Left ventricle myocardium inferior (tissue), 1 donor: ENCODE results near the gene GPR173. TPM values are rescaled to one million over a fixed set of nuclear protein-coding genes. Genes with fewer than 3 reads are reported as not detected.

ENCODE experiments used
- DNase-seq: peaks from one replicate; pipeline ENCODE4 v3.0.0-alpha.2; 2020
- H3K27ac ChIP-seq: fragments of 200-600 bp; replicated peaks from 2 replicates; pipeline ENCODE4 v1.8.0; 2021
- H3K27me3 ChIP-seq: fragments of 200-600 bp; 2 replicates; pipeline ENCODE4 v1.8.0; 2021; ENCODE audit warnings: low read depth
- H3K36me3 ChIP-seq: fragments of 200-600 bp; 2 replicates; pipeline ENCODE4 v1.8.0; 2021
- H3K4me1 ChIP-seq: fragments of 200-600 bp; 2 replicates; pipeline ENCODE4 v1.8.0; 2021
- H3K4me3 ChIP-seq: fragments of 200-600 bp; 2 replicates; pipeline ENCODE4 v1.8.0; 2021; ENCODE audit warnings: mild to moderate bottlenecking, moderate library complexity
- H3K9me3 ChIP-seq: fragments of 200-600 bp; replicated peaks from 2 replicates; pipeline ENCODE4 v1.8.0; 2021
- intact Hi-C: fragments of 100-400 bp; cut with micrococcal nuclease; formaldehyde crosslinking; loops from one replicate; pipeline ENCODE4 v1.11.0; 2022
- total RNA-seq: library from RNA; stranded (reverse); fragmentation: NEBNext Ultra II Directional; extraction: Animal tissue kit (Norgen Biotek cat#: 25700); gene quantifications from one replicate; pipeline ENCODE4 v1.2.1, GENCODE V29; 2021
- TF ChIP-seq, protein P1 (sequence below): fragments of 200-600 bp; IDR thresholded peaks from 2 replicates; pipeline ENCODE4 v1.8.0; 2021; ENCODE audit warnings: antibody characterized with exemption, mild to moderate bottlenecking, borderline replicate concordance
- donor health status: DM: no; HTN: yes; CAD: no; lungs with severe emphysema.

GPR173 gene
- total RNA-seq, 1 donor from 2014 or later, result 0.25 TPM

DNA sequence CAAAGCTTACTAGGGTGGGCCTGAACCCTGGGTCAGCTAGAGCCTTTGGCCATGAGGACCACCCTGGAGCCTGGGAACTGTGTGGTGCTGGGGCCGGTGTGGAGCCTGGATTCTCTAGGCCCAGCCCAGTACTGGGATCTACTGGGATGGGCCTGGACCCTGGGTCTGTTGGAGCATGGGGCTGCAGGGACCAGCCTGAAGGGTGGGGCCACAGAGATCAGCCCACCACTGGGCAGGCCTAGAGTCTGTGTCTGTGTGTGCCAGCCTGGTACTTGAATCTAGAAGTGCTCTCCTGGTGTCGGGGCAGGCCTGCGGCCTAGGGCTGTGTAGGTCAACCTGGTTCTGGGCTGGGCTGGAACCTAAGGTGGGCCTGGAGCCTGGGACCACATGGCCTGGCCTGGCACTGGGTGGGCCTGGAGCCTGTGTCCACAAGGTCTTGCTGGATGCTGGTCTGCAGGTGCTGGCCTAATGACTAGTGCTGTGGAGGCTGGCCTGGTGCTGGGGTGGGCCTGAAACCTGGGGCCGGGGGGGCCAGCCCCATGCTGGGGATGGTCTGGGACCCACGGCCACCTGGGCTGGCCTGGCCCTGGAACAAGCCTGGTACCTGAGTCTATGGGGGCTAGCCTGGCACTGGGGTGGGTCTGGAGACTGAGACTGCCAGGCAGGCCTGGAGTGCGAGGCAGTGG is 66.4 kb downstream of the GPR173 start:
- DNase-seq, result no peak
- intact Hi-C loops, result no loop called here
- TF ChIP-seq, protein P1, sequence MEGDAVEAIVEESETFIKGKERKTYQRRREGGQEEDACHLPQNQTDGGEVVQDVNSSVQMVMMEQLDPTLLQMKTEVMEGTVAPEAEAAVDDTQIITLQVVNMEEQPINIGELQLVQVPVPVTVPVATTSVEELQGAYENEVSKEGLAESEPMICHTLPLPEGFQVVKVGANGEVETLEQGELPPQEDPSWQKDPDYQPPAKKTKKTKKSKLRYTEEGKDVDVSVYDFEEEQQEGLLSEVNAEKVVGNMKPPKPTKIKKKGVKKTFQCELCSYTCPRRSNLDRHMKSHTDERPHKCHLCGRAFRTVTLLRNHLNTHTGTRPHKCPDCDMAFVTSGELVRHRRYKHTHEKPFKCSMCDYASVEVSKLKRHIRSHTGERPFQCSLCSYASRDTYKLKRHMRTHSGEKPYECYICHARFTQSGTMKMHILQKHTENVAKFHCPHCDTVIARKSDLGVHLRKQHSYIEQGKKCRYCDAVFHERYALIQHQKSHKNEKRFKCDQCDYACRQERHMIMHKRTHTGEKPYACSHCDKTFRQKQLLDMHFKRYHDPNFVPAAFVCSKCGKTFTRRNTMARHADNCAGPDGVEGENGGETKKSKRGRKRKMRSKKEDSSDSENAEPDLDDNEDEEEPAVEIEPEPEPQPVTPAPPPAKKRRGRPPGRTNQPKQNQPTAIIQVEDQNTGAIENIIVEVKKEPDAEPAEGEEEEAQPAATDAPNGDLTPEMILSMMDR, result no peak
- Histone ChIP-seq H3K4me3 (no peak overlapping the region), H3K27me3 (no peaks in the 10 kb centered on the region), H3K9me3 (no peaks in the 10 kb centered on the region), H3K27ac (peak overlapping the region; percentile 50), H3K4me1 (peaks cover 13% of the 10 kb centered on the region), H3K36me3 (no peaks in the 10 kb centered on the region)

DNA sequence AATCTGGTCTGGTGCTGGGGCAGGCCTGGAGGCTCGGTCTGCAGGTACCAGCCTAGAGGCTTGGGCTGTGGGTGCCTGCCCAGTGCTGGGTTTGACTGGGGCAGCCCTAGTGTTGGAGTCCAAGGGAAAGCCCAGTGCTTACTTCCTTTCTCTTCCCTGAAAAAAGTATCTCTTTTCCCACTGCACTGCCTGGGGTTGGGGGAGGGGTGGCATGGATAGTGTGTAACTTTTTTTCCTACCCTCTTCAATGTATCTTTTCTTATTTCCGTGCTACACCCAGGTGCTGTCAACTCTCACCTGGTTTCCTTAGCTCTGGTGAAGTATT is 66.9 kb downstream of the GPR173 start:
- Histone ChIP-seq H3K27ac (peak overlapping the region; percentile 50), H3K27me3 (no peaks in the 10 kb centered on the region), H3K4me3 (no peak overlapping the region), H3K4me1 (peaks cover 13% of the 10 kb centered on the region), H3K9me3 (no peaks in the 10 kb centered on the region), H3K36me3 (no peaks in the 10 kb centered on the region)
- TF ChIP-seq, protein P1, result no peak
- no peak for DNase-seq
- intact Hi-C loops, result no loop called here

DNA sequence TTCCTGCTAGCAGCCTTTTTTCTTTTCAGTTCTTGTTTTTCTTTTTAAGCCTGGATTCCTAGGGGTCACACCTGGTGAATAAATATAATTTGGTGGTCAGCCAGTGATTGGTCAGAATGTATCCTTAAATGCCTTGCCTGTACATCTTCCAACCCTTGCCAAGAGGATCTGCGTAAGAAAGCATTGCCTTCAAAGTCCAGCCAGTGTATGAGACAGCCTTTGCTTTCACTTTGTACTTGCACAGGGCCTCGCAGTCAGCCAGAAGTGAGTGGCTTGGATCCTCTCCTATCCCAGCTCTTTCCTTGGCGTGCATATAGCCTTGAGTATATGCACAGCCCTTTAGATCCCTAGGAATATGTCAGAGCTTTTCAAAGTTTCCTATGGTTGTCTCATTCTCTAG is 67.5 kb downstream of the GPR173 start:
- DNase-seq, result no peak
- Histone ChIP-seq H3K36me3 (no peaks in the 10 kb centered on the region), H3K27me3 (no peaks in the 10 kb centered on the region), H3K4me1 (peaks cover 13% of the 10 kb centered on the region), H3K9me3 (no peaks in the 10 kb centered on the region), H3K27ac (peak overlapping the region; percentile 50), H3K4me3 (peak overlapping the region; percentile 30)
- TF ChIP-seq, protein P1, result no peak
- intact Hi-C loops, result no loop called here

DNA sequence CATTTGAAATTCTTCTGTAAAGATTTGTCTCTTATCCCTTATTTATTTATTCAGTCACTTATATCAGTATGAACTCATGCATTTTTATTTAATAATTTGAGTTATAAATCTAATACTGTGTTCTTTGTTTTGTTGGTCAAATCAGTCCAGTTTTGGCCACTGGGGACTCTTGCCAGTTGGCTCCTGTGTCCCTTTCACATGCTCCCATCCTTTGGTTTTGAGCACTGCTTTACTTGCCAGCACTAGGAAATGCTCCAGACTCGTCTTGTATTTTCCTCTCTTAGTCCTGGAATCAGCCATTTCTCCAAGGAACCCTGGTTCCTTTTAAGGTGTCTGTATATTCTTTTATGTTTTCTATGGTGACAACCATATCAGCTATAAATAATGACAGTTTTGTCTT is 73.4 kb downstream of the GPR173 start:
- Histone ChIP-seq H3K27ac (peak overlapping the region; percentile 12), H3K36me3 (no peaks in the 10 kb centered on the region), H3K4me1 (no peaks in the 10 kb centered on the region), H3K9me3 (no peaks in the 10 kb centered on the region), H3K4me3 (no peak overlapping the region), H3K27me3 (no peaks in the 10 kb centered on the region)
- TF ChIP-seq, protein P1, result no peak
- DNase-seq, result no peak
- intact Hi-C loops, result no loop called here

DNA sequence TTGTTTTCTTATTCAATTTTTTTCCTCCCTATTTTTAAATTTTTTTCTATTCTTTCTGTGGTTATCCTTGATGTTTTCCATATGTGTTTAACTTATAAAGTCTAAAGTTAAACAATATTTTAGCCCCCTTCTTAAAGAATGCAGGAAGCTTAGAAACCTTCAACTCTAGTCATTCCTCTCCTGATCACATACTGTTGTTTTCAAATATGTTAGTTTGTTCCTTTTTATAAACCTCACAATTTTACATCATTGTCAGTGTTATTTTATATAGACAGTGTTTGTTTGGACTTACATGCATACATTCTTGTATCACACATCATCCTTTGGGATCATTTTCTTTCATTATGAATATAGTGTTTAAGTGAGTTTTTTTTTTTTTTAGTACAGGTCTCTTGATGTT is 76.9 kb downstream of the GPR173 start:
- Histone ChIP-seq H3K4me3 (no peak overlapping the region), H3K27ac (no peak overlapping the region), H3K4me1 (no peaks in the 10 kb centered on the region), H3K9me3 (no peaks in the 10 kb centered on the region), H3K27me3 (no peaks in the 10 kb centered on the region), H3K36me3 (no peaks in the 10 kb centered on the region)
- intact Hi-C loops, result no loop called here
- no peak for DNase-seq
- TF ChIP-seq, protein P1, result no peak
